HepG2 (cell line): ENCODE measurements around the gene OPRL1. TPM values are rescaled to one million over a fixed set of nuclear protein-coding genes. Genes with fewer than 3 reads are reported as not detected.

Experiments used
- FOSL1 ChIP-seq: sonication (generic); formaldehyde crosslinking; IDR thresholded peaks from 2 replicates; pipeline ENCODE4 v1.9.0; 2021; ENCODE audit warnings: missing genetic modification reagents, borderline replicate concordance
- HDAC1 ChIP-seq: sonication (generic); formaldehyde crosslinking; IDR thresholded peaks from 2 replicates; pipeline ENCODE4 v1.5.1; 2020; ENCODE audit warnings: mild to moderate bottlenecking, missing genetic modification reagents
- HOXA7 ChIP-seq: sonication (generic); formaldehyde crosslinking; IDR thresholded peaks from 2 replicates; pipeline ENCODE4 v1.8.1; 2022; ENCODE audit warnings: mild to moderate bottlenecking, missing genetic modification reagents, moderate library complexity
- IKZF1 ChIP-seq: fragments of 450-650 bp; IDR thresholded peaks from 2 replicates; pipeline ENCODE4 v1.7.1; 2016
- JUND ChIP-seq: sonication (generic); formaldehyde crosslinking; IDR thresholded peaks from 2 replicates; pipeline ENCODE4 v1.8.0; 2022; ENCODE audit warnings: mild to moderate bottlenecking, missing genetic modification reagents
- RFX5 ChIP-seq: IDR thresholded peaks from 2 replicates; pipeline ENCODE4 v1.6.1; 2011; ENCODE audit warnings: low read depth, low read length, improper control_type of control experiment
- STAT5B ChIP-seq: sonication (generic); formaldehyde crosslinking; IDR thresholded peaks from 2 replicates; pipeline ENCODE4 v1.4.0; 2020; ENCODE audit warnings: missing genetic modification reagents
- TSC22D2 ChIP-seq: sonication (generic); formaldehyde crosslinking; IDR thresholded peaks from 2 replicates; pipeline ENCODE4 v1.5.1; 2020; ENCODE audit warnings: missing genetic modification reagents, mild to moderate bottlenecking, borderline replicate concordance
- ZFY ChIP-seq: sonication (generic); formaldehyde crosslinking; IDR thresholded peaks from 2 replicates; pipeline ENCODE4 v1.4.0; 2020; ENCODE audit warnings: missing genetic modification reagents
- ZNF343 ChIP-seq: sonication (generic); formaldehyde crosslinking; IDR thresholded peaks from 2 replicates; pipeline ENCODE4 v1.4.0; 2020; ENCODE audit warnings: mild to moderate bottlenecking, missing genetic modification reagents
- ZNF550 ChIP-seq: sonication (generic); formaldehyde crosslinking; IDR thresholded peaks from 2 replicates; pipeline ENCODE4 v1.4.0; 2020; ENCODE audit warnings: mild to moderate bottlenecking, missing genetic modification reagents, borderline replicate concordance
- ZNF644 ChIP-seq: IDR thresholded peaks from 2 replicates; pipeline ENCODE4 v1.6.1; 2016; ENCODE audit warnings: low read depth
- ZNF792 ChIP-seq: IDR thresholded peaks from 2 replicates; pipeline ENCODE4 v1.6.1; 2016
- ZNF841 ChIP-seq: sonication (generic); formaldehyde crosslinking; IDR thresholded peaks from 2 replicates; pipeline ENCODE4 v1.8.1; 2023; ENCODE audit warnings: missing genetic modification reagents, borderline replicate concordance
- ZSCAN9 ChIP-seq: IDR thresholded peaks from 2 replicates; pipeline ENCODE4 v1.6.1; 2016; ENCODE audit warnings: borderline replicate concordance
- polyA plus RNA-seq, 8 experiments: library from polyadenylated mRNA; depleted of rRNA in 3 of 8; stranded (reverse) in 7 of 8; unstranded in 1 of 8; fragments of >200 nt; fragmentation: Illumina TruSeq in 4 of 8; extraction: Trizol in 4 of 8; gene quantifications; 2 replicates each; pipeline versions ENCODE4 v1.2.1 to v1.2.3, GENCODE V29; 2011 to 2016; ENCODE audit warnings: low read depth in 4 of 8, missing spikeins in 1 of 8, mixed read lengths in 1 of 8; ENCODE audit not compliant: insufficient read depth in 1 of 8
- total RNA-seq, 5 experiments: library from RNA; depleted of rRNA; stranded (reverse); fragments of >200 nt; fragmentation: Illumina TruSeq; extraction: Trizol; gene quantifications; 2 replicates each; pipeline ENCODE4 v1.2.3, GENCODE V29; 2016; ENCODE audit warnings: low read depth in 1 of 5
- TF ChIP-seq, protein P1 (sequence below): sonication (generic); formaldehyde crosslinking; IDR thresholded peaks from 2 replicates; pipeline ENCODE4 v1.5.1; 2020; ENCODE audit warnings: mild to moderate bottlenecking, missing genetic modification reagents, borderline replicate concordance
- TF ChIP-seq, protein P2 (sequence below): sonication (generic); formaldehyde crosslinking; IDR thresholded peaks from 2 replicates; pipeline ENCODE4 v1.5.0; 2020; ENCODE audit warnings: mild to moderate bottlenecking, missing genetic modification reagents
- TF ChIP-seq, protein P3 (sequence below): sonication (generic); formaldehyde crosslinking; IDR thresholded peaks from 2 replicates; pipeline ENCODE4 v1.4.0; 2020; ENCODE audit warnings: low read depth, mild to moderate bottlenecking, missing genetic modification reagents
- TF ChIP-seq, protein P4 (sequence below): sonication (generic); formaldehyde crosslinking; IDR thresholded peaks from 2 replicates; pipeline ENCODE4 v1.4.0; 2020; ENCODE audit warnings: missing genetic modification reagents, borderline replicate concordance

Gene OPRL1
- total and polyA plus RNA-seq, 2 of the 13 experiments (the other 11 are each of a cell fraction or from before 2014, with no cell fraction given) = 0.35 to 0.71 TPM

DNA sequence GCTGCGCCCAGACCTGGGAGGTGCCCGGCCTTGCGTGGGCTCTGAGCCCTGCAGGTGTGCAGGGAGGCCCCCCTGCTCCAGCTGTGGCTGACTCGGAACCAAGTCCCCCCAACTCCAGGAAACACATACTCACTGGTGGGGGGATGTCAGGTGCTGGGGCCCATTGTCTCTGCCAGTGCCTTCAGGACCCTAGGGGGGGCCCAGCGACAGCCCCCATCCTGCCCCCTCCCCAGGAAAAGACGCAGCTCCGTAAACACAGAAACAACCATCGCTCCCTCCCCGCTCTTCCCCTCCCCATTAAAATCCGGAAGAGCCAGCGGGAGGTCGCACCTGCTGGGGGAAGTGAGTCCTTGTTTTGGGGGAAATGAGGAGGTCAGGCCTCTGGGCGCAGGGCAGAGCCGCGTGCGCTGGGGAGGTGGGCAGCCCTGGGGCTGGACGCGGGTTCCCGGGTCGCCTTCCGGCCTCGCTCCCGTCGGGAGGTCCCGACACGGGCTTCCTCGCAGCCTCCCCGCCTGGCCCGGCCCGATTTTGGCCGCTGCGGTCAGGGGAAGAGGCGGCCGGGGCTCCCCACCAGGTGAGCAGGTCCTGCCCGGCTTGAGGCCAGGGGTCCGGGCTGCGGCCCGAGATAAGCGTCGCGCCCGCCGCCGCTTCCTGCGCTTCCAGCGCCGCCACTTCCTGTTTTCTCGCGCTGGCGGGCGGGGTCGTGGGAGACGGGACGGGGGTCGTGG lies 37.7 kb upstream of the OPRL1 start (continued):
- TF ChIP-seq, protein P1, sequence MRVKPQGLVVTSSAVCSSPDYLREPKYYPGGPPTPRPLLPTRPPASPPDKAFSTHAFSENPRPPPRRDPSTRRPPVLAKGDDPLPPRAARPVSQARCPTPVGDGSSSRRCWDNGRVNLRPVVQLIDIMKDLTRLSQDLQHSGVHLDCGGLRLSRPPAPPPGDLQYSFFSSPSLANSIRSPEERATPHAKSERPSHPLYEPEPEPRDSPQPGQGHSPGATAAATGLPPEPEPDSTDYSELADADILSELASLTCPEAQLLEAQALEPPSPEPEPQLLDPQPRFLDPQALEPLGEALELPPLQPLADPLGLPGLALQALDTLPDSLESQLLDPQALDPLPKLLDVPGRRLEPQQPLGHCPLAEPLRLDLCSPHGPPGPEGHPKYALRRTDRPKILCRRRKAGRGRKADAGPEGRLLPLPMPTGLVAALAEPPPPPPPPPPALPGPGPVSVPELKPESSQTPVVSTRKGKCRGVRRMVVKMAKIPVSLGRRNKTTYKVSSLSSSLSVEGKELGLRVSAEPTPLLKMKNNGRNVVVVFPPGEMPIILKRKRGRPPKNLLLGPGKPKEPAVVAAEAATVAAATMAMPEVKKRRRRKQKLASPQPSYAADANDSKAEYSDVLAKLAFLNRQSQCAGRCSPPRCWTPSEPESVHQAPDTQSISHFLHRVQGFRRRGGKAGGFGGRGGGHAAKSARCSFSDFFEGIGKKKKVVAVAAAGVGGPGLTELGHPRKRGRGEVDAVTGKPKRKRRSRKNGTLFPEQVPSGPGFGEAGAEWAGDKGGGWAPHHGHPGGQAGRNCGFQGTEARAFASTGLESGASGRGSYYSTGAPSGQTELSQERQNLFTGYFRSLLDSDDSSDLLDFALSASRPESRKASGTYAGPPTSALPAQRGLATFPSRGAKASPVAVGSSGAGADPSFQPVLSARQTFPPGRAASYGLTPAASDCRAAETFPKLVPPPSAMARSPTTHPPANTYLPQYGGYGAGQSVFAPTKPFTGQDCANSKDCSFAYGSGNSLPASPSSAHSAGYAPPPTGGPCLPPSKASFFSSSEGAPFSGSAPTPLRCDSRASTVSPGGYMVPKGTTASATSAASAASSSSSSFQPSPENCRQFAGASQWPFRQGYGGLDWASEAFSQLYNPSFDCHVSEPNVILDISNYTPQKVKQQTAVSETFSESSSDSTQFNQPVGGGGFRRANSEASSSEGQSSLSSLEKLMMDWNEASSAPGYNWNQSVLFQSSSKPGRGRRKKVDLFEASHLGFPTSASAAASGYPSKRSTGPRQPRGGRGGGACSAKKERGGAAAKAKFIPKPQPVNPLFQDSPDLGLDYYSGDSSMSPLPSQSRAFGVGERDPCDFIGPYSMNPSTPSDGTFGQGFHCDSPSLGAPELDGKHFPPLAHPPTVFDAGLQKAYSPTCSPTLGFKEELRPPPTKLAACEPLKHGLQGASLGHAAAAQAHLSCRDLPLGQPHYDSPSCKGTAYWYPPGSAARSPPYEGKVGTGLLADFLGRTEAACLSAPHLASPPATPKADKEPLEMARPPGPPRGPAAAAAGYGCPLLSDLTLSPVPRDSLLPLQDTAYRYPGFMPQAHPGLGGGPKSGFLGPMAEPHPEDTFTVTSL (CRISPR knock-in tag) = peak; percentile 31; the same call in 1 of the 2 replicates
- TF ChIP-seq STAT5B (no peak), ZSCAN9 (CRISPR knock-in tag) (no peak), HOXA7 (no peak), TSC22D2 (CRISPR knock-in tag) (no peak), FOSL1 (CRISPR knock-in tag) (peak; percentile 26; the same call in 1 of the 2 replicates), ZNF644 (CRISPR knock-in tag) (0 out of 2 replicates have a peak, but pooled peaks have one; percentile 20), ZFY (peak; percentile 71), JUND (no peak), RFX5 (no peak), ZNF343 (peak; percentile 78; the same call in 1 of the 2 replicates), HDAC1 (CRISPR knock-in tag) (peak; percentile 54; the same call in 1 of the 2 replicates), ZNF841 (CRISPR knock-in tag) (no peak), IKZF1 (no peak), ZNF792 (CRISPR knock-in tag) (peak; percentile 78), ZNF550 (no peak)
- TF ChIP-seq, protein P2, sequence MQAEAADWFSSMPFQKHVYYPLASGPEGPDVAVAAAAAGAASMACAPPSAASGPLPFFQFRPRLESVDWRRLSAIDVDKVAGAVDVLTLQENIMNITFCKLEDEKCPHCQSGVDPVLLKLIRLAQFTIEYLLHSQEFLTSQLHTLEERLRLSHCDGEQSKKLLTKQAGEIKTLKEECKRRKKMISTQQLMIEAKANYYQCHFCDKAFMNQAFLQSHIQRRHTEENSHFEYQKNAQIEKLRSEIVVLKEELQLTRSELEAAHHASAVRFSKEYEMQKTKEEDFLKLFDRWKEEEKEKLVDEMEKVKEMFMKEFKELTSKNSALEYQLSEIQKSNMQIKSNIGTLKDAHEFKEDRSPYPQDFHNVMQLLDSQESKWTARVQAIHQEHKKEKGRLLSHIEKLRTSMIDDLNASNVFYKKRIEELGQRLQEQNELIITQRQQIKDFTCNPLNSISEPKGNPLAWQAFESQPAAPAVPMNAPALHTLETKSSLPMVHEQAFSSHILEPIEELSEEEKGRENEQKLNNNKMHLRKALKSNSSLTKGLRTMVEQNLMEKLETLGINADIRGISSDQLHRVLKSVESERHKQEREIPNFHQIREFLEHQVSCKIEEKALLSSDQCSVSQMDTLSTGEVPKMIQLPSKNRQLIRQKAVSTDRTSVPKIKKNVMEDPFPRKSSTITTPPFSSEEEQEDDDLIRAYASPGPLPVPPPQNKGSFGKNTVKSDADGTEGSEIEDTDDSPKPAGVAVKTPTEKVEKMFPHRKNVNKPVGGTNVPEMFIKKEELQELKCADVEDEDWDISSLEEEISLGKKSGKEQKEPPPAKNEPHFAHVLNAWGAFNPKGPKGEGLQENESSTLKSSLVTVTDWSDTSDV (CRISPR knock-in tag) = peak; percentile 54; the same call in 1 of the 2 replicates
- TF ChIP-seq, protein P3, sequence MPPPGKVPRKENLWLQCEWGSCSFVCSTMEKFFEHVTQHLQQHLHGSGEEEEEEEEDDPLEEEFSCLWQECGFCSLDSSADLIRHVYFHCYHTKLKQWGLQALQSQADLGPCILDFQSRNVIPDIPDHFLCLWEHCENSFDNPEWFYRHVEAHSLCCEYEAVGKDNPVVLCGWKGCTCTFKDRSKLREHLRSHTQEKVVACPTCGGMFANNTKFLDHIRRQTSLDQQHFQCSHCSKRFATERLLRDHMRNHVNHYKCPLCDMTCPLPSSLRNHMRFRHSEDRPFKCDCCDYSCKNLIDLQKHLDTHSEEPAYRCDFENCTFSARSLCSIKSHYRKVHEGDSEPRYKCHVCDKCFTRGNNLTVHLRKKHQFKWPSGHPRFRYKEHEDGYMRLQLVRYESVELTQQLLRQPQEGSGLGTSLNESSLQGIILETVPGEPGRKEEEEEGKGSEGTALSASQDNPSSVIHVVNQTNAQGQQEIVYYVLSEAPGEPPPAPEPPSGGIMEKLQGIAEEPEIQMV (CRISPR knock-in tag) = peak; percentile 57; the same call in 1 of the 2 replicates
- TF ChIP-seq, protein P4, sequence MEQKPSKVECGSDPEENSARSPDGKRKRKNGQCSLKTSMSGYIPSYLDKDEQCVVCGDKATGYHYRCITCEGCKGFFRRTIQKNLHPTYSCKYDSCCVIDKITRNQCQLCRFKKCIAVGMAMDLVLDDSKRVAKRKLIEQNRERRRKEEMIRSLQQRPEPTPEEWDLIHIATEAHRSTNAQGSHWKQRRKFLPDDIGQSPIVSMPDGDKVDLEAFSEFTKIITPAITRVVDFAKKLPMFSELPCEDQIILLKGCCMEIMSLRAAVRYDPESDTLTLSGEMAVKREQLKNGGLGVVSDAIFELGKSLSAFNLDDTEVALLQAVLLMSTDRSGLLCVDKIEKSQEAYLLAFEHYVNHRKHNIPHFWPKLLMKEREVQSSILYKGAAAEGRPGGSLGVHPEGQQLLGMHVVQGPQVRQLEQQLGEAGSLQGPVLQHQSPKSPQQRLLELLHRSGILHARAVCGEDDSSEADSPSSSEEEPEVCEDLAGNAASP (CRISPR knock-in tag) = peak; percentile 64; the same call in 1 of the 2 replicates
